Measurements from ENCODE around the gene AGMAT.

The AGMAT gene

GRCh38 chr1:15557594-15557993 lies 27.3 kb downstream of the AGMAT start:
- DNase-seq = no peak

- DNase-seq = no peak
Observed at GRCh38 chr1:15557008-15557407, 27.8 kb downstream of the AGMAT start.

GRCh38 chr1:15550573-15550972 lies 34.3 kb downstream of the AGMAT start:
- no peak for DNase-seq

- DNase-seq = no peak
Observed at GRCh38 chr1:15546641-15547040, 38.2 kb downstream of the AGMAT start.

- DNase-seq = no peak
Observed at GRCh38 chr1:15543589-15544568, 41.0 kb downstream of the AGMAT start.

- DNase-seq = no peak
Observed at GRCh38 chr1:15543251-15543588, 41.6 kb downstream of the AGMAT start.

GRCh38 chr1:15542388-15543250 lies 42.2 kb downstream of the AGMAT start:
- DNase-seq = no peak

GRCh38 chr1:15541231-15541792 lies 43.5 kb downstream of the AGMAT start:
- no peak for DNase-seq

- no peak for DNase-seq
Observed at GRCh38 chr1:15540186-15540585, 44.7 kb downstream of the AGMAT start.

GRCh38 chr1:15538771-15539170 lies 46.1 kb downstream of the AGMAT start:
- no peak for DNase-seq

- no peak for DNase-seq
Observed at GRCh38 chr1:15531682-15532081, 53.2 kb downstream of the AGMAT start.

GRCh38 chr1:15531003-15531402 lies 53.8 kb downstream of the AGMAT start:
- no peak for DNase-seq

- DNase-seq = peak; percentile 100
Observed at GRCh38 chr1:15526490-15527339, 58.1 kb downstream of the AGMAT start, which contains the start of gene DNAJC16. DNAJC16 (plus strand) TSS chr1:15526848; CDS start chr1:15529106, 2,258 bp downstream.

- DNase-seq = no peak
Observed at GRCh38 chr1:15526021-15526489, 58.8 kb downstream of the AGMAT start.

- DNase-seq = peak in 1 of 2 experiments; percentile 50
Observed at GRCh38 chr1:15525050-15526020, 59.5 kb downstream of the AGMAT start.

- DNase-seq = peak; percentile 99
Observed at GRCh38 chr1:15524283-15525049, 60.4 kb downstream of the AGMAT start.

- no peak for DNase-seq
Observed at GRCh38 chr1:15524021-15524282, 60.9 kb downstream of the AGMAT start, which contains the start of gene CASP9. CASP9 (minus strand) TSS chr1:15524215; CDS start chr1:15524200, 15 bp downstream.

- DNase-seq = no peak
Observed at GRCh38 chr1:15523104-15524020, 61.5 kb downstream of the AGMAT start.

- no peak for DNase-seq
Observed at GRCh38 chr1:15522551-15522950, 62.3 kb downstream of the AGMAT start.

All from NCI-H446 (cell line).